KOPT-K1 (cell line): ENCODE measurements around the gene NFS1.

Experiments
- H3K27ac ChIP-seq: fragments of 200-600 bp; sonication (generic); 2 replicates; pipeline ENCODE4 v1.5.1; 2016; ENCODE audit warnings: antibody characterized with exemption, mild to moderate bottlenecking, low read depth, low read length; ENCODE audit not compliant: poor library complexity, severe bottlenecking
- H3K36me3 ChIP-seq: fragments of 200-600 bp; sonication (generic); 2 replicates; pipeline ENCODE4 v1.5.1; 2017; ENCODE audit warnings: antibody characterized with exemption, mild to moderate bottlenecking, low read length, moderate library complexity; ENCODE audit not compliant: insufficient read depth
- H3K9me3 ChIP-seq: fragments of 200-600 bp; sonication (generic); 2 replicates; pipeline ENCODE4 v1.5.1; 2017; ENCODE audit warnings: antibody characterized with exemption, low read length, mild to moderate bottlenecking; ENCODE audit not compliant: insufficient read depth, poor library complexity, severe bottlenecking

NFS1 gene

GRCh38 chr20:35680452-35681183, 18.5 kb downstream of the NFS1 start:
- H3K36me3 ChIP-seq = peaks cover 36% of the 10 kb centered on the region
- no peak overlapping the region for H3K27ac ChIP-seq
- no peaks in the 10 kb centered on the region for H3K9me3 ChIP-seq

- H3K36me3 ChIP-seq = peaks cover 73% of the 10 kb centered on the region
- H3K27ac ChIP-seq = no peak overlapping the region
Observed at GRCh38 chr20:35674921-35675320, 24.2 kb downstream of the NFS1 start.

GRCh38 chr20:35673884-35674283, 25.3 kb downstream of the NFS1 start:
- H3K9me3 ChIP-seq = no peaks in the 10 kb centered on the region
- H3K27ac ChIP-seq = no peak overlapping the region
- peaks cover 76% of the 10 kb centered on the region for H3K36me3 ChIP-seq

More at GRCh38 chr20:35674921-35675320, 24.2 kb downstream of the NFS1 start:
- no peaks in the 10 kb centered on the region for H3K9me3 ChIP-seq

- no peak overlapping the region for H3K27ac ChIP-seq
- no peaks in the 10 kb centered on the region for H3K9me3 ChIP-seq
- peaks cover 63% of the 10 kb centered on the region for H3K36me3 ChIP-seq
Observed at GRCh38 chr20:35669681-35670080, 29.5 kb downstream of the NFS1 start.

- no peak overlapping the region for H3K27ac ChIP-seq
- H3K36me3 ChIP-seq = peaks cover 58% of the 10 kb centered on the region
Observed at GRCh38 chr20:35669221-35669620, 29.9 kb downstream of the NFS1 start.

GRCh38 chr20:35665949-35666288, 33.2 kb downstream of the NFS1 start:
- no peak overlapping the region for H3K27ac ChIP-seq

More at GRCh38 chr20:35669221-35669620, 29.9 kb downstream of the NFS1 start:
- H3K9me3 ChIP-seq = no peaks in the 10 kb centered on the region

GRCh38 chr20:35664466-35665206, 34.5 kb downstream of the NFS1 start, which contains the start of the genes CPNE1 and RBM12:
Gene CPNE1 (minus strand): TSS chr20:35664900. CDS start chr20:35632923, 31,977 bp downstream.
Gene RBM12 (minus strand): TSS chr20:35664900. CDS start chr20:35655322, 9,578 bp downstream.
- no peaks in the 10 kb centered on the region for H3K9me3 ChIP-seq
- H3K27ac ChIP-seq = peak within 1 kb of the TSS; percentile 93
- H3K36me3 ChIP-seq = peaks cover 13% of the 10 kb centered on the region

More at GRCh38 chr20:35665949-35666288, 33.2 kb downstream of the NFS1 start:
- Histone ChIP-seq H3K36me3 (peaks cover 26% of the 10 kb centered on the region), H3K9me3 (no peaks in the 10 kb centered on the region)

GRCh38 chr20:35663516-35664465, 35.4 kb downstream of the NFS1 start:
- Histone ChIP-seq H3K27ac (peak overlapping the region; percentile 93), H3K36me3 (peaks cover 5% of the 10 kb centered on the region)

GRCh38 chr20:35662551-35662950, 36.6 kb downstream of the NFS1 start:
- Histone ChIP-seq H3K9me3 (no peaks in the 10 kb centered on the region), H3K36me3 (peaks cover 9% of the 10 kb centered on the region), H3K27ac (peak overlapping the region; percentile 93)

More at GRCh38 chr20:35663516-35664465, 35.4 kb downstream of the NFS1 start:
- H3K9me3 ChIP-seq = no peaks in the 10 kb centered on the region

GRCh38 chr20:35661908-35662307, 37.2 kb downstream of the NFS1 start:
- no peaks in the 10 kb centered on the region for H3K9me3 ChIP-seq
- H3K27ac ChIP-seq = no peak overlapping the region
- H3K36me3 ChIP-seq = peaks cover 15% of the 10 kb centered on the region

- Histone ChIP-seq H3K9me3 (no peaks in the 10 kb centered on the region), H3K27ac (no peak overlapping the region)
Observed at GRCh38 chr20:35661053-35661452, 38.1 kb downstream of the NFS1 start.

GRCh38 chr20:35660122-35660937, 38.8 kb downstream of the NFS1 start:
- Histone ChIP-seq H3K27ac (no peak overlapping the region), H3K9me3 (no peaks in the 10 kb centered on the region), H3K36me3 (peaks cover 30% of the 10 kb centered on the region)

More at GRCh38 chr20:35661053-35661452, 38.1 kb downstream of the NFS1 start:
- H3K36me3 ChIP-seq = peaks cover 23% of the 10 kb centered on the region

GRCh38 chr20:35657271-35657670, 41.9 kb downstream of the NFS1 start:
- Histone ChIP-seq H3K27ac (no peak overlapping the region), H3K9me3 (no peaks in the 10 kb centered on the region), H3K36me3 (peaks cover 61% of the 10 kb centered on the region)

- no peak overlapping the region for H3K27ac ChIP-seq
- H3K9me3 ChIP-seq = no peaks in the 10 kb centered on the region
- peaks cover 89% of the 10 kb centered on the region for H3K36me3 ChIP-seq
Observed at GRCh38 chr20:35654415-35654814, 44.7 kb downstream of the NFS1 start.
